AG04450 (cell line): ENCODE results near the gene RC3H1. TPM values are rescaled to one million over a fixed set of nuclear protein-coding genes. Genes with fewer than 3 reads are reported as not detected.
"Not testable (repeated sequence)": the region's sequence is repeated elsewhere in the genome, so short reads cannot be mapped to it uniquely, and the experiment has no call there.

Experiments used
- CTCF ChIA-PET: fragments of 300-600, 350-600 bp; formaldehyde crosslinking; extraction: SDS; loops from one replicate; lab custom pipeline; 2022; ENCODE audit warnings: antibody characterized with exemption, inconsistent platforms; lab: Charles Lee
- POLR2A ChIA-PET: fragments of 350-600 bp; formaldehyde crosslinking; extraction: SDS; loops from one replicate; lab custom pipeline; 2021; ENCODE audit warnings: antibody characterized with exemption, inconsistent platforms; lab: Yijun Ruan, JAX
- DNase-seq: peaks from one replicate; pipeline ENCODE4 v3.0.0-alpha.2; 2011; ENCODE audit warnings: low read depth, low spot score
- H3K27ac ChIP-seq: one replicate; pipeline ENCODE4 v1.5.1; 2012; ENCODE audit warnings: low read depth, low read length, control low read depth
- H3K27me3 ChIP-seq: one replicate; pipeline ENCODE4 v1.6.0; 2012; ENCODE audit warnings: low read length; ENCODE audit not compliant: control insufficient read depth, insufficient read depth
- H3K4me3 ChIP-seq: 2 replicates; pipeline ENCODE4 v1.5.1; 2011; ENCODE audit warnings: mild to moderate bottlenecking, low read depth, low read length, control low read depth
- H3K9me3 ChIP-seq: 2 replicates; pipeline ENCODE4 v1.5.1; 2012; ENCODE audit warnings: low read length; ENCODE audit not compliant: control insufficient read depth, insufficient read depth
- polyA plus RNA-seq: library from polyadenylated mRNA; depleted of rRNA; stranded (reverse); fragments of >200 nt; gene quantifications from 2 replicates; pipeline ENCODE4 v1.2.3, GENCODE V29; 2011
- TF ChIP-seq, protein P1 (sequence below): IDR thresholded peaks from 2 replicates; pipeline ENCODE4 v1.5.1; 2011; ENCODE audit warnings: low read depth, low read length, control low read depth, inconsistent platforms

RC3H1 gene
- polyA plus RNA-seq, 1 experiment = 13.9 TPM

- TF ChIP-seq, protein P1, sequence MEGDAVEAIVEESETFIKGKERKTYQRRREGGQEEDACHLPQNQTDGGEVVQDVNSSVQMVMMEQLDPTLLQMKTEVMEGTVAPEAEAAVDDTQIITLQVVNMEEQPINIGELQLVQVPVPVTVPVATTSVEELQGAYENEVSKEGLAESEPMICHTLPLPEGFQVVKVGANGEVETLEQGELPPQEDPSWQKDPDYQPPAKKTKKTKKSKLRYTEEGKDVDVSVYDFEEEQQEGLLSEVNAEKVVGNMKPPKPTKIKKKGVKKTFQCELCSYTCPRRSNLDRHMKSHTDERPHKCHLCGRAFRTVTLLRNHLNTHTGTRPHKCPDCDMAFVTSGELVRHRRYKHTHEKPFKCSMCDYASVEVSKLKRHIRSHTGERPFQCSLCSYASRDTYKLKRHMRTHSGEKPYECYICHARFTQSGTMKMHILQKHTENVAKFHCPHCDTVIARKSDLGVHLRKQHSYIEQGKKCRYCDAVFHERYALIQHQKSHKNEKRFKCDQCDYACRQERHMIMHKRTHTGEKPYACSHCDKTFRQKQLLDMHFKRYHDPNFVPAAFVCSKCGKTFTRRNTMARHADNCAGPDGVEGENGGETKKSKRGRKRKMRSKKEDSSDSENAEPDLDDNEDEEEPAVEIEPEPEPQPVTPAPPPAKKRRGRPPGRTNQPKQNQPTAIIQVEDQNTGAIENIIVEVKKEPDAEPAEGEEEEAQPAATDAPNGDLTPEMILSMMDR = no peak
- POLR2A ChIA-PET = interaction anchor here (0.6 to 1.1 kb wide), 2 partner anchors 36 to 38 kb away, joined by 3 read pairs; partner anchors contain the start of gene RC3H1
- CTCF ChIA-PET = interaction anchor here (0.6 kb wide), 1 partner anchor 1316 kb away, joined by 3 read pairs; no protein-coding TSS in a partner anchor
- no peak for DNase-seq
- Histone ChIP-seq H3K27ac (peak overlapping the region; percentile 39), H3K27me3 (no peaks in the 10 kb centered on the region), H3K9me3 (peaks cover 5% of the 10 kb centered on the region; the same call in 1 of the 2 replicates), H3K4me3 (no peak overlapping the region)
Measured at GRCh38 chr1:174058624-174059023, 36.5 kb upstream of the RC3H1 start.

- H3K9me3 ChIP-seq, POLR2A ChIA-PET, CTCF ChIA-PET, H3K27me3 ChIP-seq, DNase-seq, H3K4me3 ChIP-seq, H3K27ac ChIP-seq: not testable (repeated sequence)
Measured at GRCh38 chr1:174056609-174057008, 34.5 kb upstream of the RC3H1 start.

- DNase-seq, H3K27ac ChIP-seq, H3K9me3 ChIP-seq, POLR2A ChIA-PET, CTCF ChIA-PET, H3K4me3 ChIP-seq, H3K27me3 ChIP-seq: not testable (repeated sequence)
Measured at GRCh38 chr1:174055797-174056196, 33.6 kb upstream of the RC3H1 start.

DNA sequence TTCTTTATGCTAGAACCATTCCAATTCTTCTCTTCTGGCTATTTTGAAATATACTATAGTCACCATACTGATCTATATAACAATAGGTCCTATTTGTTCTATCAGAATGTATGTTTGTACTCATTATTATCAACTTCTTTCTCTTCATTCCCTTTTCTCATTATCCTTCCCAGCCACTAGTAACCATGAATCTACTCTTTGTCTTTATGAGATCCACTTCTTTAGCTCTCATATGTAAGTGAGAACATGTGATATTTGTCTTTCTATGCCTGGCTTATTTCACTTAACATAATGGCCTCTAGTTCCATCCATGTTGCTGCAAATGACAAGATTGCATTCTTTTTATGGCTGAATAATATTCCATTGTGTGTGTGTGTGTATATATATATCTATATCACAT, 31.7 kb upstream of the RC3H1 start:
- Histone ChIP-seq H3K9me3 (peaks cover 5% of the 10 kb centered on the region; the same call in 1 of the 2 replicates), H3K27ac (no peak overlapping the region), H3K27me3 (no peaks in the 10 kb centered on the region), H3K4me3 (no peak overlapping the region)
- ChIA-PET CTCF (no interaction called here), POLR2A (no interaction called here)
- TF ChIP-seq, protein P1 = no peak
- DNase-seq = no peak

GRCh38 chr1:174052621-174053020, 30.5 kb upstream of the RC3H1 start:
- H3K27me3 ChIP-seq = no peaks in the 10 kb centered on the region
- TF ChIP-seq, protein P1 = no peak
- POLR2A ChIA-PET = no interaction called here
- DNase-seq = no peak
- H3K4me3 ChIP-seq = no peak overlapping the region
- CTCF ChIA-PET = no interaction called here
- H3K9me3 ChIP-seq = peaks cover 5% of the 10 kb centered on the region; the same call in 1 of the 2 replicates
- no peak overlapping the region for H3K27ac ChIP-seq

- H3K4me3 ChIP-seq = no peak overlapping the region
- no peak overlapping the region for H3K27ac ChIP-seq
- ChIA-PET CTCF (no interaction called here), POLR2A (no interaction called here)
- H3K27me3 ChIP-seq = no peaks in the 10 kb centered on the region
- H3K9me3 ChIP-seq = peaks cover 5% of the 10 kb centered on the region; the same call in 1 of the 2 replicates
- TF ChIP-seq, protein P1 = no peak
- no peak for DNase-seq
Measured at GRCh38 chr1:174051956-174052355, 29.8 kb upstream of the RC3H1 start.
